HL-60 (cell line): ENCODE data around the gene CENPP.

Experiments used
- DNase-seq, 2 experiments: peaks; one replicate each; pipeline ENCODE4 v3.0.0-alpha.2; 2010 to 2020; ENCODE audit warnings: low read depth in 1 of 2, low spot score in 1 of 2
- H3K27ac ChIP-seq: fragments of 250-450 bp; sonication (Bioruptor Pico); replicated peaks from 2 replicates; pipeline ENCODE4 v1.5.1; 2020; ENCODE audit warnings: mild to moderate bottlenecking, moderate library complexity
- H3K27me3 ChIP-seq: fragments of 250-450 bp; sonication (Bioruptor Pico); 2 replicates; pipeline ENCODE4 v1.5.1; 2021; ENCODE audit warnings: mild to moderate bottlenecking, moderate library complexity; ENCODE audit not compliant: insufficient read depth, poor library complexity, severe bottlenecking
- H3K4me3 ChIP-seq: replicated peaks from 2 replicates; pipeline ENCODE4 v1.5.1; 2011; ENCODE audit warnings: mild to moderate bottlenecking, control low read depth, low read length; ENCODE audit not compliant: insufficient read depth
- GABPA ChIP-seq: IDR thresholded peaks from 2 replicates; pipeline ENCODE4 v1.6.1; 2012; ENCODE audit warnings: low read depth
- POLR2AphosphoS5 ChIP-seq: IDR thresholded peaks from 2 replicates; pipeline ENCODE4 v1.6.1; 2012; ENCODE audit warnings: low read depth
- SPI1 ChIP-seq: IDR thresholded peaks from 2 replicates; pipeline ENCODE4 v1.6.1; 2012; ENCODE audit warnings: low read depth, mild to moderate bottlenecking, borderline replicate concordance
- TF ChIP-seq, protein P1 (sequence below): IDR thresholded peaks from one replicate; pipeline ENCODE4 v1.5.1; 2011; ENCODE audit warnings: low read length, control low read depth, inconsistent platforms; ENCODE audit not compliant: insufficient read depth
- TF ChIP-seq, protein P2 (sequence below): IDR thresholded peaks from 2 replicates; pipeline ENCODE4 v1.6.1; 2012; ENCODE audit warnings: low read depth; ENCODE audit not compliant: insufficient replicate concordance

The CENPP gene

GRCh38 chr9:92660266-92660665 lies 334.5 kb downstream of the CENPP start:
- Histone ChIP-seq H3K27me3 (no peaks in the 10 kb centered on the region), H3K4me3 (no peak overlapping the region), H3K27ac (no peak overlapping the region)
- TF ChIP-seq, protein P1, sequence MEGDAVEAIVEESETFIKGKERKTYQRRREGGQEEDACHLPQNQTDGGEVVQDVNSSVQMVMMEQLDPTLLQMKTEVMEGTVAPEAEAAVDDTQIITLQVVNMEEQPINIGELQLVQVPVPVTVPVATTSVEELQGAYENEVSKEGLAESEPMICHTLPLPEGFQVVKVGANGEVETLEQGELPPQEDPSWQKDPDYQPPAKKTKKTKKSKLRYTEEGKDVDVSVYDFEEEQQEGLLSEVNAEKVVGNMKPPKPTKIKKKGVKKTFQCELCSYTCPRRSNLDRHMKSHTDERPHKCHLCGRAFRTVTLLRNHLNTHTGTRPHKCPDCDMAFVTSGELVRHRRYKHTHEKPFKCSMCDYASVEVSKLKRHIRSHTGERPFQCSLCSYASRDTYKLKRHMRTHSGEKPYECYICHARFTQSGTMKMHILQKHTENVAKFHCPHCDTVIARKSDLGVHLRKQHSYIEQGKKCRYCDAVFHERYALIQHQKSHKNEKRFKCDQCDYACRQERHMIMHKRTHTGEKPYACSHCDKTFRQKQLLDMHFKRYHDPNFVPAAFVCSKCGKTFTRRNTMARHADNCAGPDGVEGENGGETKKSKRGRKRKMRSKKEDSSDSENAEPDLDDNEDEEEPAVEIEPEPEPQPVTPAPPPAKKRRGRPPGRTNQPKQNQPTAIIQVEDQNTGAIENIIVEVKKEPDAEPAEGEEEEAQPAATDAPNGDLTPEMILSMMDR = no peak
- TF ChIP-seq GABPA (no peak), SPI1 (no peak), POLR2AphosphoS5 (no peak)
- TF ChIP-seq, protein P2, sequence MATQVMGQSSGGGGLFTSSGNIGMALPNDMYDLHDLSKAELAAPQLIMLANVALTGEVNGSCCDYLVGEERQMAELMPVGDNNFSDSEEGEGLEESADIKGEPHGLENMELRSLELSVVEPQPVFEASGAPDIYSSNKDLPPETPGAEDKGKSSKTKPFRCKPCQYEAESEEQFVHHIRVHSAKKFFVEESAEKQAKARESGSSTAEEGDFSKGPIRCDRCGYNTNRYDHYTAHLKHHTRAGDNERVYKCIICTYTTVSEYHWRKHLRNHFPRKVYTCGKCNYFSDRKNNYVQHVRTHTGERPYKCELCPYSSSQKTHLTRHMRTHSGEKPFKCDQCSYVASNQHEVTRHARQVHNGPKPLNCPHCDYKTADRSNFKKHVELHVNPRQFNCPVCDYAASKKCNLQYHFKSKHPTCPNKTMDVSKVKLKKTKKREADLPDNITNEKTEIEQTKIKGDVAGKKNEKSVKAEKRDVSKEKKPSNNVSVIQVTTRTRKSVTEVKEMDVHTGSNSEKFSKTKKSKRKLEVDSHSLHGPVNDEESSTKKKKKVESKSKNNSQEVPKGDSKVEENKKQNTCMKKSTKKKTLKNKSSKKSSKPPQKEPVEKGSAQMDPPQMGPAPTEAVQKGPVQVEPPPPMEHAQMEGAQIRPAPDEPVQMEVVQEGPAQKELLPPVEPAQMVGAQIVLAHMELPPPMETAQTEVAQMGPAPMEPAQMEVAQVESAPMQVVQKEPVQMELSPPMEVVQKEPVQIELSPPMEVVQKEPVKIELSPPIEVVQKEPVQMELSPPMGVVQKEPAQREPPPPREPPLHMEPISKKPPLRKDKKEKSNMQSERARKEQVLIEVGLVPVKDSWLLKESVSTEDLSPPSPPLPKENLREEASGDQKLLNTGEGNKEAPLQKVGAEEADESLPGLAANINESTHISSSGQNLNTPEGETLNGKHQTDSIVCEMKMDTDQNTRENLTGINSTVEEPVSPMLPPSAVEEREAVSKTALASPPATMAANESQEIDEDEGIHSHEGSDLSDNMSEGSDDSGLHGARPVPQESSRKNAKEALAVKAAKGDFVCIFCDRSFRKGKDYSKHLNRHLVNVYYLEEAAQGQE = no peak
- no peak for DNase-seq

DNA sequence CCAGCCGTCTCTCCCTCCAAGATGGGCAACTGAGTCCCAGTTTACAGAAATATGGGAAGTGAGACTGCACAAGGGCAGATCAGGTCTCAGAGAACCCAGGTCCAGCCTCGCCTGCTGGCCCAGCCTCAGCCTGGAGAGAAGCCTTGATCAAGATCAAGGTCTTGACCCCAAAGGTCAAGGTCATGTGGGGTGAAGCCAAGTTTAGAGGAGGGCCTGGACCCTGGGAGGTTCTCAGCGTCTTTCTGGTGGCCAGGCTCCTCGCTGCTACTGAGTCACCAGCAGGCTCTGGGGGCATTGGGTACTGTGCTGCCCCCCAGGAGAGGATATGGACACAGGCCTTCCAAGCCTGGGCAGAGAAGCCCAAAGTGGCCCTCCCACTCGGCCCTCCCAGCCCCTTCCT lies 335.4 kb downstream of the CENPP start:
- TF ChIP-seq POLR2AphosphoS5 = no peak
- TF ChIP-seq GABPA = no peak
- TF ChIP-seq, protein P2 = no peak
- TF ChIP-seq SPI1 = no peak
- TF ChIP-seq, protein P1 = no peak
- DNase-seq = no peak
- no peak overlapping the region for H3K4me3 ChIP-seq
- no peaks in the 10 kb centered on the region for H3K27me3 ChIP-seq
- no peak overlapping the region for H3K27ac ChIP-seq

DNA sequence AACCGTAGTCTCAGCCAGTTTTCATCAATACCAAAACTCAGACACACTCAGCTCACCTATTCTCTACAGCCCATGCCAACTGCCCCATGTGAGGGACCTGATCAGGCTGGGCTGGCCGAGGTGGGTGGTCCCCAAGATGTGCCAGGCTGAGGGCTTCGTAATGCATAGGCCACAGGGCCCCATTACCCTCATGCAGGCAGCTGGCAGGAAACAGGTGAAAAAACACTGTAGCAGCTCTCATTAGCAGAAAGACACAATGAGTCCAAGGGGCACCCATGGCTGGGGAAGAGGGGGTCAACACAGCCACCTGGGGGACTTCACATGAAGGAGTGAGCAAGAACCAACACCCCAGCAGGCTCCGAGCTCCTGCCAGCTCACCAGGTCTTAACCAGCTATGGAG lies 336.0 kb downstream of the CENPP start:
- no peak overlapping the region for H3K27ac ChIP-seq
- no peak for DNase-seq
- TF ChIP-seq POLR2AphosphoS5 (no peak), GABPA (no peak), SPI1 (no peak)
- TF ChIP-seq, protein P2 = no peak
- TF ChIP-seq, protein P1 = no peak
- H3K27me3 ChIP-seq = no peaks in the 10 kb centered on the region
- no peak overlapping the region for H3K4me3 ChIP-seq
